ENCODE results near the gene RFX8.

RFX8 gene

GRCh38 chr2:101400506-101401325, 74.2 kb downstream of the RFX8 start:
- H3K27me3 ChIP-seq (replicated peaks): no peaks in the 10 kb centered on the region
- no peak for DNase-seq
- TF ChIP-seq CTCF (IDR thresholded peaks at IDR 0.05; ENCODE audit: low read depth, low read length, missing control alignments): no peak
- H3K27ac ChIP-seq: no peak overlapping the region
- no peaks in the 10 kb centered on the region for H3K36me3 ChIP-seq (replicated peaks)
- in situ Hi-C loops (cut with HindIII; ENCODE audit: low pct_ligation_motif_present, low sequenced_read_pairs): no loop called here
- no peak overlapping the region for H3K4me3 ChIP-seq (ENCODE audit: low read depth, low read length)

- H3K4me3 ChIP-seq (ENCODE audit: low read depth, low read length): no peak overlapping the region
- in situ Hi-C loops (cut with HindIII; ENCODE audit: low pct_ligation_motif_present, low sequenced_read_pairs): no loop called here
- DNase-seq: no peak
Measured at GRCh38 chr2:101400048-101400447, 74.9 kb downstream of the RFX8 start.

GRCh38 chr2:101399021-101399799, 75.7 kb downstream of the RFX8 start:
- H3K4me3 ChIP-seq (ENCODE audit: low read depth, low read length): no peak overlapping the region
- H3K27me3 ChIP-seq (replicated peaks): no peaks in the 10 kb centered on the region
- H3K27ac ChIP-seq: no peak overlapping the region
- in situ Hi-C loops (cut with HindIII; ENCODE audit: low pct_ligation_motif_present, low sequenced_read_pairs): no loop called here
- H3K36me3 ChIP-seq (replicated peaks): no peaks in the 10 kb centered on the region
- TF ChIP-seq CTCF (IDR thresholded peaks at IDR 0.05; ENCODE audit: low read depth, low read length, missing control alignments): no peak
- no peak for DNase-seq

More at GRCh38 chr2:101400048-101400447, 74.9 kb downstream of the RFX8 start:
- Histone ChIP-seq H3K27me3 (replicated peaks) (no peaks in the 10 kb centered on the region), H3K36me3 (replicated peaks) (no peaks in the 10 kb centered on the region), H3K27ac (no peak overlapping the region)
- TF ChIP-seq CTCF (IDR thresholded peaks at IDR 0.05; ENCODE audit: low read depth, low read length, missing control alignments): no peak

- Histone ChIP-seq H3K27ac (no peak overlapping the region), H3K36me3 (replicated peaks) (no peaks in the 10 kb centered on the region), H3K4me3 (ENCODE audit: low read depth, low read length) (no peak overlapping the region), H3K27me3 (replicated peaks) (no peaks in the 10 kb centered on the region)
- DNase-seq: peak; percentile 13
- in situ Hi-C loops (cut with HindIII; ENCODE audit: low pct_ligation_motif_present, low sequenced_read_pairs): no loop called here
- TF ChIP-seq CTCF (IDR thresholded peaks at IDR 0.05; ENCODE audit: low read depth, low read length, missing control alignments): no peak
Measured at GRCh38 chr2:101398116-101398821, 76.6 kb downstream of the RFX8 start.

GRCh38 chr2:101396316-101396717, 78.6 kb downstream of the RFX8 start:
- peak; percentile 91 for DNase-seq
- in situ Hi-C loops (cut with HindIII; ENCODE audit: low pct_ligation_motif_present, low sequenced_read_pairs): no loop called here
- Histone ChIP-seq H3K4me3 (ENCODE audit: low read depth, low read length) (no peak overlapping the region), H3K36me3 (replicated peaks) (no peaks in the 10 kb centered on the region), H3K27me3 (replicated peaks) (no peaks in the 10 kb centered on the region), H3K27ac (peak overlapping the region; percentile 88)
- no peak for TF ChIP-seq CTCF (IDR thresholded peaks at IDR 0.05; ENCODE audit: low read depth, low read length, missing control alignments)
